ENCODE data around the gene HIBADH. TPM values are rescaled to one million over a fixed set of nuclear protein-coding genes. Genes with fewer than 3 reads are reported as not detected.

Gene HIBADH
- total RNA-seq, 1 experiment from 2014 or later, result 23.2 TPM

DNA sequence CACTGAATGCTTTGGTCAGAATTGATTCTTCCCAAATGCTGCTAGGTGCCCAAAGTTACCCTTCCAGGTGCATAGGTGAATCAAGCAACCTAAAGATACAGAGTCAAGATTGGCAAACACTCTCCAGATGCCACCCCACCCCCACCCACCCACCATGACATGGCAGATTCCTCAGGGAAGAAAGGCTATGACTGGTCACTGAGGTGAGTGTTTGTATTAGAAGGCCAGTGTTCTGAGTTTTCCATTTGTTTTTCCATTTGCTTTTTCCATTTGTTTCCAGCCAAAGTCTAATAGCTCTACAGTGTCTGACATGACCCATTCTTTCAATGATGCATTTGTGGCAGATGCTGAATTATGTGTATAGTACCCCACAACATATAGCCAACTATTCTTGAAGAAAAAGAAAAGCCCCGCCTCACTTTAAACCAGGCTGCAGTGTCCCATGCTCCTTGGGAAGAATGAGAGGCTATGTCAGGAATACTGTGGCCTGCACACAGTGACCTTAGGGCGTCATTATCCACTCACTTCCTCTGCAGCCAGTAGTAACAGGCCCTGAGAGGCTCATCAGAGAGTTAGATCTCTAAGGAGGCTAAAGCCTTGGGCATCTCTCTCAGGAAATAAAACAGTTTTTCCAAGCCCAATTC lies 16.1 kb upstream of the HIBADH start:
- H3K4me2 ChIP-seq (ENCODE audit: insufficient read depth, insufficient read length, low read length), result no peak overlapping the region
- no peaks in the 10 kb centered on the region for H3K79me2 ChIP-seq (ENCODE audit: insufficient read depth, low read length)
- Mint-ChIP-seq H3K4me1 (no peaks in the 10 kb centered on the region), H3K27ac (no peak overlapping the region), H3K4me3 (no peak overlapping the region), H3K27me3 (ENCODE audit: low read depth) (no peaks in the 10 kb centered on the region), H3K9me3 (no peaks in the 10 kb centered on the region; a peak in 1 of 5 replicates), H3K36me3 (ENCODE audit: insufficient read depth in 1 of 3, low read depth in 3 of 3) (no peaks in the 10 kb centered on the region)
- no peak for DNase-seq
- no peak overlapping the region for H3K9ac ChIP-seq (ENCODE audit: extremely low read depth, insufficient read length, low read length)
- no peak overlapping the region for H3K27ac ChIP-seq (ENCODE audit: insufficient read length, low read depth, low read length)
- H3K23ac ChIP-seq (ENCODE audit: insufficient read length, low read depth, low read length), result no peak overlapping the region
- no peak overlapping the region for H3K14ac ChIP-seq (ENCODE audit: insufficient read depth, low read length)
- TF ChIP-seq, protein P1, sequence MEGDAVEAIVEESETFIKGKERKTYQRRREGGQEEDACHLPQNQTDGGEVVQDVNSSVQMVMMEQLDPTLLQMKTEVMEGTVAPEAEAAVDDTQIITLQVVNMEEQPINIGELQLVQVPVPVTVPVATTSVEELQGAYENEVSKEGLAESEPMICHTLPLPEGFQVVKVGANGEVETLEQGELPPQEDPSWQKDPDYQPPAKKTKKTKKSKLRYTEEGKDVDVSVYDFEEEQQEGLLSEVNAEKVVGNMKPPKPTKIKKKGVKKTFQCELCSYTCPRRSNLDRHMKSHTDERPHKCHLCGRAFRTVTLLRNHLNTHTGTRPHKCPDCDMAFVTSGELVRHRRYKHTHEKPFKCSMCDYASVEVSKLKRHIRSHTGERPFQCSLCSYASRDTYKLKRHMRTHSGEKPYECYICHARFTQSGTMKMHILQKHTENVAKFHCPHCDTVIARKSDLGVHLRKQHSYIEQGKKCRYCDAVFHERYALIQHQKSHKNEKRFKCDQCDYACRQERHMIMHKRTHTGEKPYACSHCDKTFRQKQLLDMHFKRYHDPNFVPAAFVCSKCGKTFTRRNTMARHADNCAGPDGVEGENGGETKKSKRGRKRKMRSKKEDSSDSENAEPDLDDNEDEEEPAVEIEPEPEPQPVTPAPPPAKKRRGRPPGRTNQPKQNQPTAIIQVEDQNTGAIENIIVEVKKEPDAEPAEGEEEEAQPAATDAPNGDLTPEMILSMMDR (conservative IDR thresholded peaks at IDR 0.05), result no peak
- no peak overlapping the region for H2AK5ac ChIP-seq (ENCODE audit: insufficient read length, low read length)
- H3K18ac ChIP-seq (ENCODE audit: insufficient read length, low read depth, low read length), result no peak overlapping the region
- H2BK20ac ChIP-seq (ENCODE audit: low read depth, low read length, poor library complexity, severe bottlenecking), result no peak overlapping the region
- H4K5ac ChIP-seq (ENCODE audit: insufficient read length, low read depth, low read length), result no peak overlapping the region
- H2BK120ac ChIP-seq (ENCODE audit: low read depth, low read length, poor library complexity, severe bottlenecking), result no peak overlapping the region
- no peaks in the 10 kb centered on the region for H3K27me3 ChIP-seq (ENCODE audit: insufficient read depth, low read length)
- H2AFZ ChIP-seq (ENCODE audit: low read length), result no peak overlapping the region
- no peak overlapping the region for H2BK5ac ChIP-seq (ENCODE audit: insufficient read length, low read length)
- no CpG with 5 or more reads among the region's 2 CpGs for WGBS (ENCODE audit: extremely low coverage, insufficient read length, low lambda C conversion rate)
- H4K91ac ChIP-seq (ENCODE audit: insufficient read length, low read depth, low read length), result no peak overlapping the region
- no peaks in the 10 kb centered on the region for H3K9me3 ChIP-seq (ENCODE audit: control insufficient read depth, low read depth, low read length)
- no peaks in the 10 kb centered on the region for H4K20me1 ChIP-seq (ENCODE audit: control insufficient read depth, insufficient read depth, insufficient read length)
- no peaks in the 10 kb centered on the region for H3K4me1 ChIP-seq (ENCODE audit: insufficient read depth, low read length)
- H3K23me2 ChIP-seq (ENCODE audit: insufficient read length, low read depth, low read length, poor library complexity, severe bottlenecking), result no peaks in the 10 kb centered on the region
- no peak overlapping the region for H3K56ac ChIP-seq (ENCODE audit: insufficient read length, low read depth, low read length)
- no peak overlapping the region for H2BK15ac ChIP-seq (ENCODE audit: low read depth, low read length)
- H3T11ph ChIP-seq (ENCODE audit: low read length), result no peak overlapping the region
- no peaks in the 10 kb centered on the region for H3K79me1 ChIP-seq (ENCODE audit: insufficient read depth, low read depth, low read length, poor library complexity, severe bottlenecking)
- H3K4ac ChIP-seq (ENCODE audit: low read depth, low read length), result no peak overlapping the region
- no peak overlapping the region for H2BK12ac ChIP-seq (ENCODE audit: insufficient read length, low read depth, low read length)
- H4K8ac ChIP-seq (replicated peaks; ENCODE audit: insufficient read length, low read depth, low read length), result no peak overlapping the region

Measured in H9 (cell line).